Measurements from ENCODE around the gene TROAP. TPM values are rescaled to one million over a fixed set of nuclear protein-coding genes. Genes with fewer than 3 reads are reported as not detected.

TROAP gene
- total and polyA plus RNA-seq, 9 of the 15 experiments (the other 6 are each of a cell fraction or from before 2014, with no cell fraction given), result 46.4 to 171 (median 59.8) TPM

DNA sequence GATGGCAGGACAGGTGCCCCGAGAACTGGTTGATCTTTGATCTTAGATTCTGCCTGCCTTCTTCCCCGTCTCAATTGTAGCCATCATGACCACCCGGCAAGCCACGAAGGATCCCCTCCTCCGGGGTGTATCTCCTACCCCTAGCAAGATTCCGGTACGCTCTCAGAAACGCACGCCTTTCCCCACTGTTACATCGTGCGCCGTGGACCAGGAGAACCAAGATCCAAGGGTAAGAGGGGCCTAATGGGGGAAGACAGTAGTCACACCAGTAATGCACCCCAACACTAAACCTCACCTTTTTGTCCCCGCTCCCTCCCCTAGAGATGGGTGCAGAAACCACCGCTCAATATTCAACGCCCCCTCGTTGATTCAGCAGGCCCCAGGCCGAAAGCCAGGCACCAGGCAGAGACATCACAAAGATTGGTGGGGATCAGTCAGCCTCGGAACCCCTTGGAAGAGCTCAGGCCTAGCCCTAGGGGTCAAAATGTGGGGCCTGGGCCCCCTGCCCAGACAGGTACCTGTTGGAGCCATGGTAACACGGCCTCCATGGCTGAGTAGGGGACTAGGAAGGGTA lies 556 bp downstream of the TROAP start:
- H3K36me3 ChIP-seq (ENCODE audit: control insufficient read depth, insufficient read depth, low read length), result peaks cover 39% of the 10 kb centered on the region; the same call in 2 of the 3 replicates
- no peaks in the 10 kb centered on the region for H3K9me1 ChIP-seq (ENCODE audit: control insufficient read depth, insufficient read depth, low read length)
- no peaks in the 10 kb centered on the region for H3K27me3 ChIP-seq (ENCODE audit: control insufficient read depth in 2 of 2, insufficient read depth in 2 of 2, low read length in 2 of 2)
- intact Hi-C loops (cut with micrococcal nuclease) (no loop called here), in situ Hi-C loops (cut with MboI) (no loop called here)
- H3K4me1 ChIP-seq (replicated peaks in 1 of 2; ENCODE audit: control insufficient read depth in 2 of 2, insufficient read depth in 2 of 2, low read length in 2 of 2), result peaks cover 5 to 16% of the 10 kb centered on the region in 2 experiments; a peak in 3 of 5 replicates
- H2AFZ ChIP-seq (ENCODE audit: low read depth, low read length), result peak overlapping the region; percentile 92
- H3K79me2 ChIP-seq (ENCODE audit: control insufficient read depth, insufficient read depth, low read length), result peaks cover 22% of the 10 kb centered on the region
- H3K4me3 ChIP-seq, result peak overlapping the region; percentile 74
- no peaks in the 10 kb centered on the region for H4K20me1 ChIP-seq (replicated peaks; ENCODE audit: control insufficient read depth, insufficient read depth, low read length)
- FAIRE-seq (no peak), DNase-seq (ENCODE audit: extremely low read depth in 1 of 4, low spot score in 3 of 4) (no peak), ATAC-seq (peak; percentile 4; the same call in 2 of the 3 replicates)
- 4% methylated on average over 19 of the region's 19 CpGs for WGBS (ENCODE audit: insufficient coverage, low coverage, missing lambda C conversion rate)
- H3K4me2 ChIP-seq (ENCODE audit: insufficient read depth, low read length), result peak overlapping the region; percentile 99
- H3K9ac ChIP-seq (ENCODE audit: insufficient read depth in 1 of 2, low read depth in 2 of 2, low read length in 2 of 2), result peak overlapping the region; percentile 96 to 99
- H3K27ac ChIP-seq (ENCODE audit: extremely low read depth, low read depth, low read length), result peak overlapping the region; percentile 85
- BruUV-seq (replicated peaks), result TSS peak; percentile 85
- CTCF ChIA-PET (ENCODE audit: low intra/inter-chr PET ratio), result no interaction called here
- POLR2A ChIA-PET, result interaction anchor here (1.5 to 3.1 kb wide), 7 partner anchors 8 to 193 kb away, joined by 7 to 32 read pairs (median 10); partner anchors contain the start of genes C1QL4, PRPH and TUBA1B
- H3K9me3 ChIP-seq (replicated peaks; ENCODE audit: control insufficient read depth, insufficient read depth, low read depth, low read length), result no peaks in the 10 kb centered on the region
- TF ChIP-seq PHB2 (IDR thresholded peaks at IDR 0.05; ENCODE audit: low read depth), result 0 out of 2 replicates have a peak, but pooled peaks have one; percentile 26
- TF ChIP-seq, protein P1, sequence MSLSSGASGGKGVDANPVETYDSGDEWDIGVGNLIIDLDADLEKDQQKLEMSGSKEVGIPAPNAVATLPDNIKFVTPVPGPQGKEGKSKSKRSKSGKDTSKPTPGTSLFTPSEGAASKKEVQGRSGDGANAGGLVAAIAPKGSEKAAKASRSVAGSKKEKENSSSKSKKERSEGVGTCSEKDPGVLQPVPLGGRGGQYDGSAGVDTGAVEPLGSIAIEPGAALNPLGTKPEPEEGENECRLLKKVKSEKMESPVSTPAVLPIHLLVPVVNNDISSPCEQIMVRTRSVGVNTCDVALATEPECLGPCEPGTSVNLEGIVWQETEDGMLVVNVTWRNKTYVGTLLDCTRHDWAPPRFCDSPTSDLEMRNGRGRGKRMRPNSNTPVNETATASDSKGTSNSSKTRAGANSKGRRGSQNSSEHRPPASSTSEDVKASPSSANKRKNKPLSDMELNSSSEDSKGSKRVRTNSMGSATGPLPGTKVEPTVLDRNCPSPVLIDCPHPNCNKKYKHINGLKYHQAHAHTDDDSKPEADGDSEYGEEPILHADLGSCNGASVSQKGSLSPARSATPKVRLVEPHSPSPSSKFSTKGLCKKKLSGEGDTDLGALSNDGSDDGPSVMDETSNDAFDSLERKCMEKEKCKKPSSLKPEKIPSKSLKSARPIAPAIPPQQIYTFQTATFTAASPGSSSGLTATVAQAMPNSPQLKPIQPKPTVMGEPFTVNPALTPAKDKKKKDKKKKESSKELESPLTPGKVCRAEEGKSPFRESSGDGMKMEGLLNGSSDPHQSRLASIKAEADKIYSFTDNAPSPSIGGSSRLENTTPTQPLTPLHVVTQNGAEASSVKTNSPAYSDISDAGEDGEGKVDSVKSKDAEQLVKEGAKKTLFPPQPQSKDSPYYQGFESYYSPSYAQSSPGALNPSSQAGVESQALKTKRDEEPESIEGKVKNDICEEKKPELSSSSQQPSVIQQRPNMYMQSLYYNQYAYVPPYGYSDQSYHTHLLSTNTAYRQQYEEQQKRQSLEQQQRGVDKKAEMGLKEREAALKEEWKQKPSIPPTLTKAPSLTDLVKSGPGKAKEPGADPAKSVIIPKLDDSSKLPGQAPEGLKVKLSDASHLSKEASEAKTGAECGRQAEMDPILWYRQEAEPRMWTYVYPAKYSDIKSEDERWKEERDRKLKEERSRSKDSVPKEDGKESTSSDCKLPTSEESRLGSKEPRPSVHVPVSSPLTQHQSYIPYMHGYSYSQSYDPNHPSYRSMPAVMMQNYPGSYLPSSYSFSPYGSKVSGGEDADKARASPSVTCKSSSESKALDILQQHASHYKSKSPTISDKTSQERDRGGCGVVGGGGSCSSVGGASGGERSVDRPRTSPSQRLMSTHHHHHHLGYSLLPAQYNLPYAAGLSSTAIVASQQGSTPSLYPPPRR (CRISPR knock-in tag; IDR thresholded peaks at IDR 0.05; ENCODE audit: borderline replicate concordance), result no peak
- TF ChIP-seq MECOM (CRISPR knock-in tag; IDR thresholded peaks at IDR 0.05), result no peak
- 0 out of 2 replicates have a peak, but pooled peaks have one; percentile 15 for TF ChIP-seq SMARCA5 (IDR thresholded peaks at IDR 0.05)
- peak; percentile 4 for TF ChIP-seq SMAD1 (IDR thresholded peaks at IDR 0.05; ENCODE audit: low read depth, low read length, partially characterized antibody)
- TF ChIP-seq PML (IDR thresholded peaks at IDR 0.05; ENCODE audit: low read length), result no peak
- 0 out of 2 replicates have a peak, but pooled peaks have one; percentile 8 for TF ChIP-seq EGR1 (conservative IDR thresholded peaks at IDR 0.05)
- no peak for TF ChIP-seq TGIF2 (CRISPR knock-in tag; IDR thresholded peaks at IDR 0.05)
- TF ChIP-seq POU5F1 (IDR thresholded peaks at IDR 0.05; ENCODE audit: borderline replicate concordance, low read depth, low read length, partially characterized antibody), result no peak
- TF ChIP-seq, protein P2, sequence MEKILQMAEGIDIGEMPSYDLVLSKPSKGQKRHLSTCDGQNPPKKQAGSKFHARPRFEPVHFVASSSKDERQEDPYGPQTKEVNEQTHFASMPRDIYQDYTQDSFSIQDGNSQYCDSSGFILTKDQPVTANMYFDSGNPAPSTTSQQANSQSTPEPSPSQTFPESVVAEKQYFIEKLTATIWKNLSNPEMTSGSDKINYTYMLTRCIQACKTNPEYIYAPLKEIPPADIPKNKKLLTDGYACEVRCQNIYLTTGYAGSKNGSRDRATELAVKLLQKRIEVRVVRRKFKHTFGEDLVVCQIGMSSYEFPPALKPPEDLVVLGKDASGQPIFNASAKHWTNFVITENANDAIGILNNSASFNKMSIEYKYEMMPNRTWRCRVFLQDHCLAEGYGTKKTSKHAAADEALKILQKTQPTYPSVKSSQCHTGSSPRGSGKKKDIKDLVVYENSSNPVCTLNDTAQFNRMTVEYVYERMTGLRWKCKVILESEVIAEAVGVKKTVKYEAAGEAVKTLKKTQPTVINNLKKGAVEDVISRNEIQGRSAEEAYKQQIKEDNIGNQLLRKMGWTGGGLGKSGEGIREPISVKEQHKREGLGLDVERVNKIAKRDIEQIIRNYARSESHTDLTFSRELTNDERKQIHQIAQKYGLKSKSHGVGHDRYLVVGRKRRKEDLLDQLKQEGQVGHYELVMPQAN (IDR thresholded peaks at IDR 0.05; ENCODE audit: borderline replicate concordance), result 0 out of 2 replicates have a peak, but pooled peaks have one; percentile 10
- peak; percentile 3 for TF ChIP-seq PHF20 (IDR thresholded peaks at IDR 0.05; ENCODE audit: partially characterized antibody)
- TF ChIP-seq, protein P3, sequence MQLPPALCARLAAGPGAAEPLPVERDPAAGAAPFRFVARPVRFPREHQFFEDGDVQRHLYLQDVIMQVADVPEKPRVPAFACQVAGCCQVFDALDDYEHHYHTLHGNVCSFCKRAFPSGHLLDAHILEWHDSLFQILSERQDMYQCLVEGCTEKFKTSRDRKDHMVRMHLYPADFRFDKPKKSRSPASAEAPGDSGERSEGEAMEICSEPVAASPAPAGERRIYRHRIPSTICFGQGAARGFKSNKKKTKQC (CRISPR knock-in tag; IDR thresholded peaks at IDR 0.05), result 0 out of 2 replicates have a peak, but pooled peaks have one; percentile 18
- TF ChIP-seq SMARCA4 (IDR thresholded peaks at IDR 0.05), result 0 out of 2 replicates have a peak, but pooled peaks have one; percentile 18
- peak; percentile 4 for TF ChIP-seq BRD9 (IDR thresholded peaks at IDR 0.05; ENCODE audit: low read depth, partially characterized antibody)
- no peak for TF ChIP-seq ZNF23 (CRISPR knock-in tag; IDR thresholded peaks at IDR 0.05)

Data from K562 (cell line).